WI38 (cell line): ENCODE measurements around the gene LCE7A.

ENCODE experiments used
- H3K4me3 ChIP-seq: 2 replicates; pipeline ENCODE4 v1.5.1; 2011; ENCODE audit warnings: low read depth, mild to moderate bottlenecking, control low read depth, low read length
- TF ChIP-seq, protein P1 (sequence below): IDR thresholded peaks from 2 replicates; pipeline ENCODE4 v1.5.1; 2012; ENCODE audit warnings: low read depth, mild to moderate bottlenecking, control low read depth, low read length

The LCE7A gene

GRCh38 chr1:152879559-152880198 lies 19.9 kb downstream of the LCE7A start:
- TF ChIP-seq, protein P1, sequence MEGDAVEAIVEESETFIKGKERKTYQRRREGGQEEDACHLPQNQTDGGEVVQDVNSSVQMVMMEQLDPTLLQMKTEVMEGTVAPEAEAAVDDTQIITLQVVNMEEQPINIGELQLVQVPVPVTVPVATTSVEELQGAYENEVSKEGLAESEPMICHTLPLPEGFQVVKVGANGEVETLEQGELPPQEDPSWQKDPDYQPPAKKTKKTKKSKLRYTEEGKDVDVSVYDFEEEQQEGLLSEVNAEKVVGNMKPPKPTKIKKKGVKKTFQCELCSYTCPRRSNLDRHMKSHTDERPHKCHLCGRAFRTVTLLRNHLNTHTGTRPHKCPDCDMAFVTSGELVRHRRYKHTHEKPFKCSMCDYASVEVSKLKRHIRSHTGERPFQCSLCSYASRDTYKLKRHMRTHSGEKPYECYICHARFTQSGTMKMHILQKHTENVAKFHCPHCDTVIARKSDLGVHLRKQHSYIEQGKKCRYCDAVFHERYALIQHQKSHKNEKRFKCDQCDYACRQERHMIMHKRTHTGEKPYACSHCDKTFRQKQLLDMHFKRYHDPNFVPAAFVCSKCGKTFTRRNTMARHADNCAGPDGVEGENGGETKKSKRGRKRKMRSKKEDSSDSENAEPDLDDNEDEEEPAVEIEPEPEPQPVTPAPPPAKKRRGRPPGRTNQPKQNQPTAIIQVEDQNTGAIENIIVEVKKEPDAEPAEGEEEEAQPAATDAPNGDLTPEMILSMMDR, result no peak

GRCh38 chr1:152880316-152880715 lies 20.5 kb downstream of the LCE7A start:
- TF ChIP-seq, protein P1, result no peak
- no peak overlapping the region for H3K4me3 ChIP-seq

More at GRCh38 chr1:152879559-152880198, 19.9 kb downstream of the LCE7A start:
- H3K4me3 ChIP-seq, result no peak overlapping the region

- TF ChIP-seq, protein P1, result no peak
- no peak overlapping the region for H3K4me3 ChIP-seq
Observed at GRCh38 chr1:152880907-152881306, 21.1 kb downstream of the LCE7A start.

- TF ChIP-seq, protein P1, result no peak
- H3K4me3 ChIP-seq, result no peak overlapping the region
Observed at GRCh38 chr1:152884085-152884484, 24.3 kb downstream of the LCE7A start.

GRCh38 chr1:152884506-152884905 lies 24.7 kb downstream of the LCE7A start:
- no peak overlapping the region for H3K4me3 ChIP-seq
- TF ChIP-seq, protein P1, result no peak

DNA sequence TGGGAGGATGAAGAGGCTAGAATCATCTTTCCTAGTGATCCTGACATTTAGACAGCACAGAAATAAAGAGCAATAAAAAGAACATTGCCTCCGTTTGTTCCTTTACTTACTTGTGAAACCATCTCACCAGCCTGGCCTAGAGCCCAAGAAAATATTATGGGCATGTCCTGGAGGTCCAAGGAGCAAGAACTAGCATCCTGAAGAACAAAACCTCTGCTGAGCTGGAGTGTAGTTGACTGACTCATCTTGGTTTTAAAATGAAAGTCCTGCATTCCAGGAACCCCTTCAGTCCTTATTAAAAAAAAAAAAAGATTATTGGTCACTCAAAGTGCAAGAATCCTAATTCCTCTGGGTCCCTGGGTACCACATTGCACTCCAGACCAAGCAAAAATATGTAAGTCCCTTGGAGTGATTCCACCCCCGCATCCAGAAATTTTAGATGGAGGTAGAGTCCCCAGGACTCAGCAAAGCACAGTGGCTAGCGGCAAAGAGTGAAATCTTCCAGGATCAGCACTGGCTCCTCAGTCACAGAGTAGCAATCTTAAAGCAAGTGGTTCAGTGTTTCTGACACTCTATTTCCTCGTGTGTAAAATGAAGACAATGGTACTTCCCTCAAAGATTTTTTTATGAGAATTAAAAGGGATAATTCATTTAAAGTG lies 25.3 kb downstream of the LCE7A start:
- TF ChIP-seq, protein P1, result no peak
- H3K4me3 ChIP-seq, result no peak overlapping the region

- H3K4me3 ChIP-seq, result no peak overlapping the region
- TF ChIP-seq, protein P1, result no peak
Observed at GRCh38 chr1:152886085-152886484, 26.3 kb downstream of the LCE7A start.
